Smooth muscle cell (in vitro differentiated cells): ENCODE data around the gene AKAP6. TPM values are rescaled to one million over a fixed set of nuclear protein-coding genes. Genes with fewer than 3 reads are reported as not detected.

Experiments used
- DNase-seq: peaks from one replicate; lab custom pipeline; 2025; ENCODE audit not compliant: unreplicated experiment; lab: John Stamatoyannopoulos, UW
- H2AFZ ChIP-seq: fragments of 200-600 bp; sonication (generic); 2 replicates; pipeline ENCODE4 v1.6.0; 2016; ENCODE audit warnings: antibody characterized with exemption, low read depth, mild to moderate bottlenecking
- H3F3A ChIP-seq: fragments of 200-600 bp; sonication (generic); 2 replicates; pipeline ENCODE4 v1.6.0; 2017; ENCODE audit warnings: antibody characterized with exemption, low read depth
- H3K27ac ChIP-seq: fragments of 200-600 bp; sonication (generic); 2 replicates; pipeline ENCODE4 v1.5.1; 2016; ENCODE audit warnings: low read depth, mild to moderate bottlenecking
- H3K27me3 ChIP-seq: fragments of 200-600 bp; sonication (generic); 2 replicates; pipeline ENCODE4 v1.6.1; 2016; ENCODE audit warnings: low read depth, mild to moderate bottlenecking
- H3K36me3 ChIP-seq: fragments of 200-600 bp; sonication (generic); 2 replicates; pipeline ENCODE4 v1.5.1; 2016; ENCODE audit warnings: low read depth
- H3K4me1 ChIP-seq: fragments of 200-600 bp; sonication (generic); 2 replicates; pipeline ENCODE4 v1.5.1; 2016; ENCODE audit warnings: low read depth
- H3K4me2 ChIP-seq: fragments of 200-600 bp; sonication (generic); 2 replicates; pipeline ENCODE4 v1.6.0; 2016; ENCODE audit warnings: mild to moderate bottlenecking
- H3K4me3 ChIP-seq: fragments of 200-600 bp; sonication (generic); 2 replicates; pipeline ENCODE4 v1.5.1; 2016; ENCODE audit warnings: mild to moderate bottlenecking
- H3K79me2 ChIP-seq: fragments of 200-600 bp; sonication (generic); 2 replicates; pipeline ENCODE4 v1.6.0; 2016; ENCODE audit warnings: low read depth, mild to moderate bottlenecking
- H3K9ac ChIP-seq: fragments of 200-600 bp; sonication (generic); 2 replicates; pipeline ENCODE4 v1.6.0; 2016; ENCODE audit warnings: low read depth
- H3K9me3 ChIP-seq: fragments of 200-600 bp; sonication (generic); replicated peaks from 2 replicates; pipeline ENCODE4 v1.5.1; 2016; ENCODE audit warnings: low read depth
- H4K20me1 ChIP-seq: fragments of 200-600 bp; sonication (generic); 2 replicates; pipeline ENCODE4 v1.6.0; 2016; ENCODE audit warnings: low read depth
- WGBS: methylation state at CpG from one replicate; pipeline ENCODE4 v1.1.7; 2016; ENCODE audit warnings: low lambda C conversion rate; 5-methylcytosine and 5-hydroxymethylcytosine counted together
- polyA plus RNA-seq: library from polyadenylated mRNA; unstranded; fragments of >200 nt; fragmentation: Nextera tagmentation; extraction: Ambion mirVana; gene quantifications from 2 replicates; pipeline ENCODE4 v1.2.1, GENCODE V29; 2016
- total RNA-seq: library from RNA; depleted of rRNA; stranded (reverse); fragments of >200 nt; gene quantifications from 2 replicates; pipeline ENCODE4 v1.2.3, GENCODE V29; 2014
- TF ChIP-seq, protein P1 (sequence below): fragments of 200-600 bp; sonication (generic); IDR thresholded peaks from 2 replicates; pipeline ENCODE4 v1.5.1; 2017; ENCODE audit warnings: borderline replicate concordance, mild to moderate bottlenecking, antibody characterized with exemption; ENCODE audit not compliant: insufficient read depth, poor library complexity, severe bottlenecking

AKAP6 gene
- total and polyA plus RNA-seq, 2 experiments from 2014 or later: 1.3 to 6.4 TPM

DNA sequence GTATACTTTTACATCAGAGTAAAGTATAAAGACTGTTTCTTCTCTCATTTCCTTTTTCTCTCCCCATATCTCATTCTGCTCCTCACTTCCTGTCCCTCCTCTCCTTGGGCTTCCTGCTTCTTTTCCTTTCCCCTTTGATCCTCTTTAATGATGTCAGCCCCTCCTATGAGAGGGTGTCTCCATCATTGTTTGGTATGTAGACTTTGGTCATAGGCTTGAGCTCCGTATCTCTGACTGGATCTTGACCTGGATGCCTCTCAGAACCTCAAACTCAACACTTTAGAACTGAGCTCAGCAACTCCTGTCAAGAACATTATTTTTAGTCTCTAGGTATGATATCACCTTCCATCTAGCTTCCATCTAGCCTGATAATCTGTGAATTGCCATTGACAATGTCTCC is 50.3 kb downstream of the AKAP6 start:
- no peak overlapping the region for H3K27ac ChIP-seq
- H3K4me3 ChIP-seq: no peak overlapping the region
- H3K9ac ChIP-seq: no peak overlapping the region
- TF ChIP-seq, protein P1, sequence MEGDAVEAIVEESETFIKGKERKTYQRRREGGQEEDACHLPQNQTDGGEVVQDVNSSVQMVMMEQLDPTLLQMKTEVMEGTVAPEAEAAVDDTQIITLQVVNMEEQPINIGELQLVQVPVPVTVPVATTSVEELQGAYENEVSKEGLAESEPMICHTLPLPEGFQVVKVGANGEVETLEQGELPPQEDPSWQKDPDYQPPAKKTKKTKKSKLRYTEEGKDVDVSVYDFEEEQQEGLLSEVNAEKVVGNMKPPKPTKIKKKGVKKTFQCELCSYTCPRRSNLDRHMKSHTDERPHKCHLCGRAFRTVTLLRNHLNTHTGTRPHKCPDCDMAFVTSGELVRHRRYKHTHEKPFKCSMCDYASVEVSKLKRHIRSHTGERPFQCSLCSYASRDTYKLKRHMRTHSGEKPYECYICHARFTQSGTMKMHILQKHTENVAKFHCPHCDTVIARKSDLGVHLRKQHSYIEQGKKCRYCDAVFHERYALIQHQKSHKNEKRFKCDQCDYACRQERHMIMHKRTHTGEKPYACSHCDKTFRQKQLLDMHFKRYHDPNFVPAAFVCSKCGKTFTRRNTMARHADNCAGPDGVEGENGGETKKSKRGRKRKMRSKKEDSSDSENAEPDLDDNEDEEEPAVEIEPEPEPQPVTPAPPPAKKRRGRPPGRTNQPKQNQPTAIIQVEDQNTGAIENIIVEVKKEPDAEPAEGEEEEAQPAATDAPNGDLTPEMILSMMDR: no peak
- H3K79me2 ChIP-seq: no peaks in the 10 kb centered on the region
- H2AFZ ChIP-seq: no peak overlapping the region
- H3K9me3 ChIP-seq: no peaks in the 10 kb centered on the region
- DNase-seq: no peak
- no peaks in the 10 kb centered on the region for H3F3A ChIP-seq
- no peaks in the 10 kb centered on the region for H3K27me3 ChIP-seq
- H4K20me1 ChIP-seq: no peaks in the 10 kb centered on the region
- H3K4me2 ChIP-seq: no peak overlapping the region
- no peaks in the 10 kb centered on the region for H3K36me3 ChIP-seq
- peaks cover 2% of the 10 kb centered on the region for H3K4me1 ChIP-seq
- WGBS: 89% methylated on average over 1 of the region's 1 CpG

DNA sequence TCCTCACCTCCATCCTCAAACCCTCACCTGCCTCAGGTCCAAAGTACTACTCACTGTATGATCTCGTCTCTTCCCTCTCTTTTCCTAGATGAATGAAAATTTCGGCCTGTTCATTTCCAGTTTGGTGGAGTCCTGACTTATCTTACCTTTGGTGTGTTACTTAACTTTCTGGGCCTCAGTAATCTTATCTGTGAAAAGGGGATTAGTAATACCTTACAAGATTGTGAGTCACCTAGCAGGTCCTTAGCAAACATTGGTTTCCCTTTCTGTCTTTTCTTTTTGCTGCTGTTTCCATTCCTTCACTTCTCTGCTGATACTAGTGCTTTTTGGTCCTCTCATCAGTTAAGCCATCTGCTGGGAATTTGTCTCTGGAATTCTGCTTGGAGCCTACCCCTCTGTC is 52.8 kb downstream of the AKAP6 start:
- TF ChIP-seq, protein P1: no peak
- 78% methylated on average over 2 of the region's 2 CpGs for whole genome bisulfite sequencing
- Histone ChIP-seq H3K36me3 (no peaks in the 10 kb centered on the region), H3K4me2 (no peak overlapping the region), H3K9ac (no peak overlapping the region), H3K9me3 (no peaks in the 10 kb centered on the region), H3K4me1 (no peaks in the 10 kb centered on the region), H4K20me1 (no peaks in the 10 kb centered on the region), H2AFZ (no peak overlapping the region), H3F3A (no peaks in the 10 kb centered on the region), H3K79me2 (no peaks in the 10 kb centered on the region), H3K4me3 (no peak overlapping the region), H3K27me3 (no peaks in the 10 kb centered on the region), H3K27ac (no peak overlapping the region)
- DNase-seq: no peak

DNA sequence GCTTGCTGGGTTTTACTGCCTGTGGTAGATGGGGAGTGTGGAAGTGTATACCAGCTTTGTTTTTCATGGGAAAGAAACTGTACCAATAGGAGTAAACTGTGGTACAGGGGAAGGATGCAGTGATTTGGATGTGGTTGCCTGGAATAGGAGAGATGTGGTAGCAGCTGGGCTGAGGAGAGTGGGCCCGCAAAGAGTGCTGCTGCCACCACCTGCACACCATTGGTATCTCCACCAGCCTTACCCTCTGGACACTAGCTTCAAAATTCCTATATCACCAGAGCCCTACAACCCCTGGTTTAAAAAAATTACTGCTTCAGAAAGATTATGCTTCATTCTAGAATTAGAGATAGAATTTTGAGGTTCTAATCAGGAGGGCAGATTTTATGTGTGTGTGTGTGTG is 53.6 kb downstream of the AKAP6 start:
- no peaks in the 10 kb centered on the region for H3K9me3 ChIP-seq
- 100% methylated on average over 1 of the region's 1 CpG for WGBS
- no peak overlapping the region for H3K4me3 ChIP-seq
- no peak overlapping the region for H3K9ac ChIP-seq
- DNase-seq: no peak
- no peaks in the 10 kb centered on the region for H3K4me1 ChIP-seq
- no peak overlapping the region for H2AFZ ChIP-seq
- no peaks in the 10 kb centered on the region for H3K79me2 ChIP-seq
- no peak overlapping the region for H3K27ac ChIP-seq
- no peak overlapping the region for H3K4me2 ChIP-seq
- H3K27me3 ChIP-seq: no peaks in the 10 kb centered on the region
- H3F3A ChIP-seq: no peaks in the 10 kb centered on the region
- no peaks in the 10 kb centered on the region for H4K20me1 ChIP-seq
- TF ChIP-seq, protein P1: peak; percentile 25
- no peaks in the 10 kb centered on the region for H3K36me3 ChIP-seq

DNA sequence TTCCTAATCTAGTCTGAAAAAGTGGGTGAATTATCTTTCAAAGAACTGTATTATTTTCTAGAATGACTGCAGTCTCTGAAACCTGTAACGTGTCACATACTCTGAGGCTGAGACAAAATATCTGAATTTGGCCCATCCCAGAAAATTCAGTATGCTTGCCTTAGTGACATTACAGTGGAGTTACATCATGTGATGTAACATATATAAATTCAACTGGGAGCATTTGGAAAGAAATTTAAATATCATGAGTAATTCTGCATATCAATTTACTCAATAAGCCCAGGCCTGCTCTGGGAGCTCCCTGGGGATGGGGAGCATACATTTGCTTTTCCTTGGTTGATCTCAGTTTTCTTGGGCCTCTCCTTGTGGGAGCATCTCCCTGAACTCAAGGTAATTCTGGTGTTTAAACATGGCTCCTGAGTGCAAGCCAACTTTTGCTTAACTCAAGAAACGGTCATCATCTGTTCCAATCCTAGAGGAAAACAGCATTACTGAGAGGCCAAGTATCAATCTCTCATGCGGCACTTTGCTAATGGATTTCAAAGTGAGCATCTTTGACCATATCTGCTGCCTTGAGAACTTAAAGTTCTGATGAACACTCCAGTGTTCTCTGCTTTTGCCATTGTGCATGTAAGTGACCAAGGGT is 54.4 kb downstream of the AKAP6 start:
- no peaks in the 10 kb centered on the region for H3K27me3 ChIP-seq
- H4K20me1 ChIP-seq: no peaks in the 10 kb centered on the region
- no peaks in the 10 kb centered on the region for H3K79me2 ChIP-seq
- no peak overlapping the region for H3K9ac ChIP-seq
- H3K9me3 ChIP-seq: no peaks in the 10 kb centered on the region
- H3K36me3 ChIP-seq: no peaks in the 10 kb centered on the region
- no peak overlapping the region for H3K4me3 ChIP-seq
- TF ChIP-seq, protein P1: no peak
- DNase-seq: no peak
- H3K4me2 ChIP-seq: no peak overlapping the region
- no peak overlapping the region for H2AFZ ChIP-seq
- 93% methylated on average over 3 of the region's 3 CpGs for WGBS
- no peaks in the 10 kb centered on the region for H3K4me1 ChIP-seq
- no peaks in the 10 kb centered on the region for H3F3A ChIP-seq
- H3K27ac ChIP-seq: no peak overlapping the region
